GM23338 (cell line): ENCODE data around the gene EMID1.

Source experiments
- CREB1 ChIP-seq: fragments of 250-450 bp; sonication (Bioruptor Pico); IDR thresholded peaks from 2 replicates; pipeline ENCODE4 v1.5.0; 2020; ENCODE audit warnings: low read depth, mild to moderate bottlenecking, moderate library complexity
- CTCF ChIP-seq, 2 experiments: fragments of 200-600 bp in 1 of 2; sonication (generic) in 1 of 2; conservative IDR thresholded peaks; 2 replicates each; pipeline versions ENCODE4 v1.5.1 to v1.6.1; 2016 to 2017; ENCODE audit warnings: antibody characterized with exemption in 2 of 2, low read depth in 2 of 2, mild to moderate bottlenecking in 2 of 2, moderate library complexity in 1 of 2
- ETS1 ChIP-seq: IDR thresholded peaks from 2 replicates; pipeline ENCODE4 v1.6.1; 2016; ENCODE audit warnings: antibody characterized with exemption
- EZH2 ChIP-seq: fragments of 200-600 bp; sonication (generic); IDR thresholded peaks from one replicate; pipeline ENCODE4 v1.8.0; 2017; ENCODE audit warnings: antibody characterized with exemption, mild to moderate bottlenecking, low read depth; ENCODE audit not compliant: unreplicated experiment
- EZH2phosphoT487 ChIP-seq: fragments of 200-600 bp; sonication (generic); IDR thresholded peaks from one replicate; pipeline ENCODE4 v1.8.1; 2018; ENCODE audit warnings: antibody characterized with exemption; ENCODE audit not compliant: unreplicated experiment
- POLR2AphosphoS5 ChIP-seq: IDR thresholded peaks from 2 replicates; pipeline ENCODE4 v1.6.1; 2016; ENCODE audit warnings: antibody characterized with exemption, low read depth
- REST ChIP-seq: IDR thresholded peaks from one replicate; pipeline ENCODE4 v1.6.1; 2018; ENCODE audit warnings: antibody characterized with exemption; ENCODE audit not compliant: unreplicated experiment
- STAT1 ChIP-seq: IDR thresholded peaks from one replicate; pipeline ENCODE4 v1.6.1; 2016; ENCODE audit warnings: antibody characterized with exemption; ENCODE audit not compliant: unreplicated experiment

- TF ChIP-seq CTCF (conservative IDR thresholded peaks at IDR 0.05; ENCODE audit: low read depth in 2 of 2) = 0 out of 4 replicates have a peak, but pooled peaks of 1 of the 2 experiments have one; percentile 4
- TF ChIP-seq EZH2 = no peak
- no peak for TF ChIP-seq CREB1 (CRISPR knock-in tag)
- no peak for TF ChIP-seq REST
- TF ChIP-seq POLR2AphosphoS5 = no peak
- no peak for TF ChIP-seq EZH2phosphoT487
- no peak for TF ChIP-seq ETS1
- no peak for TF ChIP-seq STAT1
Observed at GRCh38 chr22:29208879-29209623, 3.4 kb downstream of the EMID1 start.
